Bronchial epithelial cell (primary cell): ENCODE results near the gene CLDN5. TPM values are rescaled to one million over a fixed set of nuclear protein-coding genes. Genes with fewer than 3 reads are reported as not detected.
A peak's percentile ranks its signal among the peaks of the same experiment; 100 is the strongest.

Source experiments
- DNase-seq: peaks from one replicate; pipeline ENCODE4 v3.0.0-alpha.2; 2010; ENCODE audit warnings: low read depth
- FAIRE-seq: peaks from 2 replicates; lab custom pipeline; 2011; peaks lifted over from hg19 to GRCh38; lab: Jason Lieb, UNC
- H3K27me3 ChIP-seq: 2 replicates; pipeline ENCODE4 v1.5.1; 2011; ENCODE audit warnings: low read length; ENCODE audit not compliant: control insufficient read depth, insufficient read depth
- H3K36me3 ChIP-seq: 2 replicates; pipeline ENCODE4 v1.5.1; 2011; ENCODE audit warnings: low read length; ENCODE audit not compliant: control insufficient read depth, insufficient read depth
- H3K4me3 ChIP-seq: 2 replicates; pipeline ENCODE4 v1.5.1; 2011; ENCODE audit warnings: mild to moderate bottlenecking, low read depth, low read length, control low read depth
- total RNA-seq: library from RNA; depleted of rRNA; stranded (reverse); fragments of >200 nt; gene quantifications from 2 replicates; pipeline ENCODE4 v1.2.1, GENCODE V29; 2014
- TF ChIP-seq, protein P1 (sequence below): IDR thresholded peaks from 2 replicates; pipeline ENCODE4 v1.5.1; 2011; ENCODE audit warnings: mild to moderate bottlenecking, moderate library complexity, low read length, control low read depth, inconsistent platforms; ENCODE audit not compliant: insufficient read depth, severe bottlenecking

CLDN5 gene
- total RNA-seq, 1 donor from 2014 or later, result 2.4 TPM

DNA sequence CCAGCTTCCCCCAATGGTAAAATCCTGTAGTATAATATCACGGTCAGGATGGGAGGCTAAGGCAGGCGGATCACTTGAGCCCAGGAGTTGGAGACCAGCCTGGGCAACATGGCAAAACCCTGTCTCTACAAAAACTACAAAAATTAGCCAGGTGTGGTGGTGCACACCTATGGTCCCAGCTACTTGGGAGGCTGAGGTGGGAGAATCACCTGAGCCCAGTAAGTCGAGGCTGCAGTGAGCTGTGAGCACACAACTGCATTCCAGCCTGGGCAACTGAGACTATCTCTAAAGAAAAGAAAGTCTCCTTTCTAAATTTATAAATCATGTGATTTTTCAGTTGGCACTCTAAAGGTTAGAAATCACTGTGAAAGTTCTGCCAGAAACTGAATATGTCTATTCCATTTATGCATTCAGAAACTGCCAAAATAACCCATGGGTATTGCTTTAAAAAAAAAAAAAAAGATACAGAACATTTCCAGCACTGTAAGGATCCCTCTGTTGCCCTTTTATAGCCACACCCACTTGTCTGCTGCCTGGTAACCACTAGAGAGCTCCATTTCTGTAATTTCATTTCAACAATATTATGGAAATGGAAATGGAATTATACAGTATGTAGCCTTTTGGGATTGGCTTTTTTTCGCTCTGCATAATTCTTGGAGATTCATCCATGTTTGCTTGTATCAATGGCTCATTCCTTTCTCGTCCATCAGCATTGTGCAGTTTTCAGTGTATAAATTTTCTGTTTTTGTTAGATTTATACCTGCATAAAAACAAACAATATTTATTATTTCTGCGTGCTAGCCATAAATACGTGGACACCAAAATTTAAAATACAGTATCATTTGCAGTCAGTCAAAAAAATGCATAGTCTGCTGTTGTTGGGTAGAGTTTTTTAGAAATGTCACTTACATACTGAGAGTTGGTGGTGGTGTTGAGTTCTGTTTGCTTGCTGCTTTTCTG, 35.0 kb downstream of the CLDN5 start:
- Histone ChIP-seq H3K27me3 (no peaks in the 10 kb centered on the region), H3K36me3 (no peaks in the 10 kb centered on the region), H3K4me3 (no peak overlapping the region)
- DNase-seq, result no peak
- TF ChIP-seq, protein P1, sequence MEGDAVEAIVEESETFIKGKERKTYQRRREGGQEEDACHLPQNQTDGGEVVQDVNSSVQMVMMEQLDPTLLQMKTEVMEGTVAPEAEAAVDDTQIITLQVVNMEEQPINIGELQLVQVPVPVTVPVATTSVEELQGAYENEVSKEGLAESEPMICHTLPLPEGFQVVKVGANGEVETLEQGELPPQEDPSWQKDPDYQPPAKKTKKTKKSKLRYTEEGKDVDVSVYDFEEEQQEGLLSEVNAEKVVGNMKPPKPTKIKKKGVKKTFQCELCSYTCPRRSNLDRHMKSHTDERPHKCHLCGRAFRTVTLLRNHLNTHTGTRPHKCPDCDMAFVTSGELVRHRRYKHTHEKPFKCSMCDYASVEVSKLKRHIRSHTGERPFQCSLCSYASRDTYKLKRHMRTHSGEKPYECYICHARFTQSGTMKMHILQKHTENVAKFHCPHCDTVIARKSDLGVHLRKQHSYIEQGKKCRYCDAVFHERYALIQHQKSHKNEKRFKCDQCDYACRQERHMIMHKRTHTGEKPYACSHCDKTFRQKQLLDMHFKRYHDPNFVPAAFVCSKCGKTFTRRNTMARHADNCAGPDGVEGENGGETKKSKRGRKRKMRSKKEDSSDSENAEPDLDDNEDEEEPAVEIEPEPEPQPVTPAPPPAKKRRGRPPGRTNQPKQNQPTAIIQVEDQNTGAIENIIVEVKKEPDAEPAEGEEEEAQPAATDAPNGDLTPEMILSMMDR, result no peak
- no peak for FAIRE-seq

DNA sequence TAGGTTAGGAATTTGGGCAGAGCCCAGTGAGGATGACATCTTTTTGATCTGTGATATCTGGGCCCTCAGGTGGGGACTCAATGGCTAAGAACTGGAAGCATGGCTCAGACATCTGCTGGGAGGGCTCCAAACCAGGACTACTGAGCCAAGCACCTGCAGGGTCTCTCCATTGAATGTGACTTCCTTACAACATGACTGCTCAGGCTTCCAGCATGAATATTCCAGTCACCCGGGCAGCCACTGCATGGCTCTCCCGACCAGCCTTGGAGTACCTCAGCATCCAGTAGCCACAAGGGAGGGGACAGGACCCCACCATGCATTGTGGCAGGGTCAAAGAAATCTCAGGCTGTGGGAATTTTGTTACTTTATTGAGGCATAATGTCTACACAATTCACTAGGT, 35.9 kb downstream of the CLDN5 start:
- Histone ChIP-seq H3K27me3 (no peaks in the 10 kb centered on the region), H3K4me3 (no peak overlapping the region), H3K36me3 (no peaks in the 10 kb centered on the region)
- peak; percentile 36 for FAIRE-seq
- no peak for DNase-seq
- TF ChIP-seq, protein P1, result no peak

DNA sequence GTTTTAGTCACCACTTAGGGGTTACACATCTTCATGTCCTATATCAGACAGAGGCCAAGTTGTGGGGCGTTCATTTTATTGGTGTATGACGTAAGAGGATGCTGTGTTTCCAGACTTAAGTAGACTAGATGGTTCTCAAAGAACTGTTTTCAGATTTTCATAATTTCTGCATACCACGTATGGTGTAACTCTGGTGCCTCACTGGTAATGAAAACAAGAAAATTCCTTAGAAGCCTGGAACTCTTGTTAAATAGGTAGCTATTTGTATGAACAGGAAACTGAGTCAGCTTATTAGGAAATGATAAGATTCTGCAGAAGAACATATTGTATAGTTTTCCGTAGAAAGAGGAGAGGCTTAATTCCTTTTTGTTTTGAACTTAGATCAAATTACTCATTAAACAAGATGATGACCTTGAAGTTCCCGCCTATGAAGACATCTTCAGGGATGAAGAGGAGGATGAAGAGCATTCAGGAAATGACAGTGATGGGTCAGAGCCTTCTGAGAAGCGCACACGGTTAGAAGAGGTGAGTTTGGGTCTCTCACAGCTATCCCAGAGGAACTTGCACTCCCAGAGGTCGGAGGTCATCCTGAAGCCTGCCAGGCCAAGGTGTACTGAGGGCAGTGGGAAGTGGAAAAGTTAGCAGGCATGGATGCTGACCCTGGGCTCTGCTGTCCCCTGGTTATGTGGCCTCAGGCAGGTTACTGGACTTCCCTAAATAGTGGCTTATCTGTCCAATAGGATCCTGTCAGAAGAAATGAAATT, 40.5 kb downstream of the CLDN5 start:
- TF ChIP-seq, protein P1, result no peak
- DNase-seq, result peak; percentile 72
- H3K36me3 ChIP-seq, result no peaks in the 10 kb centered on the region
- H3K27me3 ChIP-seq, result no peaks in the 10 kb centered on the region
- no peak overlapping the region for H3K4me3 ChIP-seq
- no peak for FAIRE-seq

DNA sequence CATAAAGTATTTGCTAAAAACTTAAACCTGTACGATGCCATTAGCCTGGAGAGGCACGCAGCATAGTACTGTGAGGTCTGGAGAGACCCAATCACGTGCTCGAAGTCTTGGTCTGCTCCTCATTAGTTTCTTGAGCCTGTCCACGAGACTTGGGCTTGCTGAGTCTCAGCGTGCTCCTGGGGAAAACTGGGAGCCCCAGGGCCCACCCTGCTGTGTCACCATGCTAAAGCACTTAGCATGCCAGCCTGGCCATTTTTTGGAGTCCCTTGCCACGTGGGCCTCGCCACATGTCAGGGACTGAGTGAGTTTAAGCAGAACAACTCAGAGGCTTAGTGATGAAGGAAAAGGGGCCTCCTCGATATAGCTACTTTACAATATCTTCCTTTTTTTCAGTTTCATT, 41.9 kb downstream of the CLDN5 start:
- DNase-seq (no peak), FAIRE-seq (no peak)
- Histone ChIP-seq H3K4me3 (no peak overlapping the region), H3K27me3 (no peaks in the 10 kb centered on the region), H3K36me3 (no peaks in the 10 kb centered on the region)
- TF ChIP-seq, protein P1, result no peak

DNA sequence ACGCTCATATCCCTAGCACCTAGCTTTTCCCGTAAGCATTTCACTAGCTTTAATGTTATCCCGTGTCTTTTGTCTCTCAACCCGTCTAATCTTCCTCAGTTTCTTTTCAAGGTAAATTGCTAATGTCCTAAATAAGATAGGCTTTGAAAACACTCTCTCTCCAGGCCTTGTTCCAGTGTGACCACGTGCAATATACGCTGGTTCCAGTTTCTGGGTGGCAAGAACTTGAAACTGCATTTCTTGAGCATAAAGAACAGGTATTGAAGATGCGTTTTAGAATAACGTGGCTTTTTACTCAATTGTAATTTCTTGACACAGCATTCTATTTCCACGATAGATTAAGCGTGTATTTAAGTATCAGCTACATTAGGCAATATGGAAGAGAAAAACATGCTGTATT, 43.4 kb downstream of the CLDN5 start:
- H3K36me3 ChIP-seq, result no peaks in the 10 kb centered on the region
- TF ChIP-seq, protein P1, result no peak
- H3K4me3 ChIP-seq, result no peak overlapping the region
- no peaks in the 10 kb centered on the region for H3K27me3 ChIP-seq
- DNase-seq (no peak), FAIRE-seq (no peak)
